IPS-18c (cell line): ENCODE results near the gene INTU.
A peak's percentile ranks its signal among the peaks of the same experiment; 100 is the strongest.
"Not testable (repeated sequence)": the region's sequence is repeated elsewhere in the genome, so short reads cannot be mapped to it uniquely, and the experiment has no call there.

Experiments used
- H3K4me3 ChIP-seq: 2 replicates; pipeline ENCODE4 v1.7.0; 2013; ENCODE audit warnings: low read depth, mild to moderate bottlenecking, low read length, moderate library complexity; ENCODE audit not compliant: insufficient read depth
- H3K9me3 ChIP-seq: one replicate; pipeline ENCODE4 v1.6.1; 2013; ENCODE audit warnings: mild to moderate bottlenecking, low read length, moderate library complexity; ENCODE audit not compliant: control insufficient read depth, insufficient read depth

Gene INTU

GRCh38 chr4:127632420-127633403 lies at the start of gene INTU:
INTU (plus strand) TSS chr4:127632957; CDS start chr4:127633035, 78 bp downstream.
- Histone ChIP-seq H3K4me3 (peak within 1 kb of the TSS; percentile 78), H3K9me3 (no peaks in the 10 kb centered on the region)

- not testable (repeated sequence) for H3K4me3 ChIP-seq
These were observed 46.3 kb upstream of the INTU start for GRCh38 chr4:127586496-127586895.

GRCh38 chr4:127586922-127587571 lies 45.7 kb upstream of the INTU start:
- H3K9me3 ChIP-seq, result no peaks in the 10 kb centered on the region
- H3K4me3 ChIP-seq, result no peak overlapping the region

More at GRCh38 chr4:127586496-127586895, 46.3 kb upstream of the INTU start:
- H3K9me3 ChIP-seq, result not testable (repeated sequence)

GRCh38 chr4:127589153-127589552 lies 43.6 kb upstream of the INTU start:
- not testable (repeated sequence) for H3K9me3 ChIP-seq, H3K4me3 ChIP-seq

GRCh38 chr4:127598656-127599055 lies 34.1 kb upstream of the INTU start:
- Histone ChIP-seq H3K9me3 (no peaks in the 10 kb centered on the region), H3K4me3 (no peak overlapping the region)

- H3K9me3 ChIP-seq, result no peaks in the 10 kb centered on the region
- no peak overlapping the region for H3K4me3 ChIP-seq
These were observed 31.7 kb upstream of the INTU start for GRCh38 chr4:127601029-127601428.

GRCh38 chr4:127604949-127605709 lies 27.6 kb upstream of the INTU start:
- Histone ChIP-seq H3K4me3 (no peak overlapping the region), H3K9me3 (no peaks in the 10 kb centered on the region)

- Histone ChIP-seq H3K4me3 (no peak overlapping the region), H3K9me3 (no peaks in the 10 kb centered on the region)
These were observed 25.9 kb upstream of the INTU start for GRCh38 chr4:127606823-127607222.

GRCh38 chr4:127609484-127609883 lies 23.3 kb upstream of the INTU start:
- no peak overlapping the region for H3K4me3 ChIP-seq
- no peaks in the 10 kb centered on the region for H3K9me3 ChIP-seq

GRCh38 chr4:127610488-127610887 lies 22.3 kb upstream of the INTU start:
- Histone ChIP-seq H3K4me3 (no peak overlapping the region), H3K9me3 (no peaks in the 10 kb centered on the region)

GRCh38 chr4:127616898-127617297 lies 15.9 kb upstream of the INTU start:
- Histone ChIP-seq H3K9me3 (no peaks in the 10 kb centered on the region), H3K4me3 (no peak overlapping the region)

- H3K9me3 ChIP-seq, result no peaks in the 10 kb centered on the region
- H3K4me3 ChIP-seq, result no peak overlapping the region
These were observed 14.3 kb upstream of the INTU start for GRCh38 chr4:127618427-127618826.

GRCh38 chr4:127622621-127622920 lies 10.2 kb upstream of the INTU start:
- peak overlapping the region; percentile 66; the same call in 1 of the 2 replicates for H3K4me3 ChIP-seq
- H3K9me3 ChIP-seq, result no peaks in the 10 kb centered on the region

- peak overlapping the region; percentile 66 for H3K4me3 ChIP-seq
- H3K9me3 ChIP-seq, result no peaks in the 10 kb centered on the region
These were observed 9.6 kb upstream of the INTU start for GRCh38 chr4:127622921-127623796.

- H3K4me3 ChIP-seq, result peak overlapping the region; percentile 66
- H3K9me3 ChIP-seq, result no peaks in the 10 kb centered on the region
These were observed 9.0 kb upstream of the INTU start for GRCh38 chr4:127623797-127624083.

- peak overlapping the region; percentile 66 for H3K4me3 ChIP-seq
These were observed 8.6 kb upstream of the INTU start for GRCh38 chr4:127624173-127624572.

GRCh38 chr4:127629371-127629770 lies 3.4 kb upstream of the INTU start:
- no peaks in the 10 kb centered on the region for H3K9me3 ChIP-seq

More at GRCh38 chr4:127624173-127624572, 8.6 kb upstream of the INTU start:
- no peaks in the 10 kb centered on the region for H3K9me3 ChIP-seq

More at GRCh38 chr4:127629371-127629770, 3.4 kb upstream of the INTU start:
- H3K4me3 ChIP-seq, result no peak overlapping the region
